Measurements from ENCODE around the gene GRPEL1. TPM values are rescaled to one million over a fixed set of nuclear protein-coding genes. Genes with fewer than 3 reads are reported as not detected.

The GRPEL1 gene
- total and polyA plus RNA-seq, 2 of the 13 experiments (the other 11 are each of a cell fraction or from before 2014, with no cell fraction given), result 32.3 to 141 TPM

- TF ChIP-seq ZNF607 (CRISPR knock-in tag; IDR thresholded peaks at IDR 0.05; ENCODE audit: borderline replicate concordance), result 0 out of 2 replicates have a peak, but pooled peaks have one; percentile 48
- TF ChIP-seq ARNT (IDR thresholded peaks at IDR 0.05), result no peak
- TF ChIP-seq HNRNPLL (IDR thresholded peaks at IDR 0.05; ENCODE audit: low read depth, low read length, poor library complexity, severe bottlenecking), result no peak
- TF ChIP-seq NCOA5 (CRISPR knock-in tag; IDR thresholded peaks at IDR 0.05), result no peak
- TF ChIP-seq ZNF775 (CRISPR knock-in tag; IDR thresholded peaks at IDR 0.05; ENCODE audit: borderline replicate concordance), result no peak
- no peak for TF ChIP-seq PBX2 (CRISPR knock-in tag; IDR thresholded peaks at IDR 0.05)
- TF ChIP-seq YEATS2 (CRISPR knock-in tag; IDR thresholded peaks at IDR 0.05; ENCODE audit: borderline replicate concordance), result no peak
- peak; percentile 65; the same call in 1 of the 2 replicates for TF ChIP-seq ZNF501 (CRISPR knock-in tag; IDR thresholded peaks at IDR 0.05)
- TF ChIP-seq SETDB1 (CRISPR knock-in tag; IDR thresholded peaks at IDR 0.05; ENCODE audit: borderline replicate concordance), result no peak
- 0 out of 2 replicates have a peak, but pooled peaks have one; percentile 49 for TF ChIP-seq ZNF264 (CRISPR knock-in tag; IDR thresholded peaks at IDR 0.05)
- no peak for TF ChIP-seq MLLT10 (CRISPR knock-in tag; IDR thresholded peaks at IDR 0.05)
- TF ChIP-seq FIP1L1 (IDR thresholded peaks at IDR 0.05; ENCODE audit: borderline replicate concordance, insufficient read depth, low read depth, low read length), result no peak; the same call in 1 of the 2 replicates
- TF ChIP-seq ZNF609 (CRISPR knock-in tag; IDR thresholded peaks at IDR 0.05; ENCODE audit: borderline replicate concordance), result no peak; the same call in 1 of the 2 replicates
- no peak for TF ChIP-seq ZNF10 (CRISPR knock-in tag; IDR thresholded peaks at IDR 0.05; ENCODE audit: borderline replicate concordance, low read depth)
- peak; percentile 38; the same call in 1 of the 2 replicates for TF ChIP-seq SOX5 (CRISPR knock-in tag; IDR thresholded peaks at IDR 0.05; ENCODE audit: borderline replicate concordance)
- peak; percentile 85; the same call in 1 of the 2 replicates for TF ChIP-seq ZNF337 (CRISPR knock-in tag; IDR thresholded peaks at IDR 0.05; ENCODE audit: borderline replicate concordance, low read depth)
- no peak for TF ChIP-seq ZNF570 (CRISPR knock-in tag; IDR thresholded peaks at IDR 0.05; ENCODE audit: borderline replicate concordance)
- no peak for TF ChIP-seq TCF12 (IDR thresholded peaks at IDR 0.05)
- TF ChIP-seq TCF12 (CRISPR knock-in tag; IDR thresholded peaks at IDR 0.05), result no peak
- TF ChIP-seq NFYB (CRISPR knock-in tag; IDR thresholded peaks at IDR 0.05), result peak; percentile 32; the same call in 1 of the 2 replicates
- no peak for TF ChIP-seq CBX1 (IDR thresholded peaks at IDR 0.05; ENCODE audit: low read depth)
- no peak for TF ChIP-seq ONECUT2 (CRISPR knock-in tag; IDR thresholded peaks at IDR 0.05)
- no peak for TF ChIP-seq ZFY (CRISPR knock-in tag; IDR thresholded peaks at IDR 0.05)
- TF ChIP-seq ZNF589 (CRISPR knock-in tag; conservative IDR thresholded peaks at IDR 0.05), result no peak
- peak; percentile 77 for TF ChIP-seq BCL6 (CRISPR knock-in tag; IDR thresholded peaks at IDR 0.05)
- no peak for TF ChIP-seq ZNF333 (CRISPR knock-in tag; IDR thresholded peaks at IDR 0.05; ENCODE audit: borderline replicate concordance)
These were observed 35.9 kb upstream of the GRPEL1 start (continued) for GRCh38 chr4:7103607-7104365.

All from HepG2 (cell line).